Erythroblast (primary cell): Measurements from ENCODE around the gene ZNF654.

ENCODE experiments used
- GATA1 ChIP-seq: IDR thresholded peaks from 2 replicates; pipeline ENCODE4 v1.6.1; 2011; ENCODE audit warnings: low read depth, mild to moderate bottlenecking, control low read depth, low read length, moderate library complexity
- POLR2A ChIP-seq: IDR thresholded peaks from 2 replicates; pipeline ENCODE4 v1.6.1; 2011; ENCODE audit warnings: mild to moderate bottlenecking, low read length

- TF ChIP-seq POLR2A (no peak), GATA1 (no peak)
Observed at GRCh38 chr3:88057630-88058305, 1.3 kb upstream of the ZNF654 start.
